Measurements from ENCODE around the gene TAB3.
"Not testable (repeated sequence)": the region's sequence is repeated elsewhere in the genome, so short reads cannot be mapped to it uniquely, and the experiment has no call there.

The TAB3 gene

GRCh38 chrX:30797301-30797700, 91.8 kb downstream of the TAB3 start:
- not testable (repeated sequence) for H3K36me3 ChIP-seq (ENCODE audit: control insufficient read depth, insufficient read depth, low read length); H3K4me3 ChIP-seq (ENCODE audit: extremely low read depth, insufficient read depth, low read length, poor library complexity, severe bottlenecking); H3K27ac ChIP-seq (ENCODE audit: low read depth, low read length, severe bottlenecking); H3K4me1 ChIP-seq (ENCODE audit: control insufficient read depth, insufficient read depth, low read length, poor library complexity, severe bottlenecking); H3K9me3 ChIP-seq (ENCODE audit: control insufficient read depth, low read length)
- WGBS, 2 experiments (ENCODE audit: insufficient coverage in 2 of 2): 88 to 100% methylated on average over 1 of the region's 1 CpG

GRCh38 chrX:30795981-30796958, 92.8 kb downstream of the TAB3 start:
- Histone ChIP-seq H3K27ac (ENCODE audit: low read depth, low read length, severe bottlenecking) (no peak overlapping the region), H3K36me3 (ENCODE audit: control insufficient read depth, insufficient read depth, low read length) (no peaks in the 10 kb centered on the region), H3K4me1 (ENCODE audit: control insufficient read depth, insufficient read depth, low read length, poor library complexity, severe bottlenecking) (no peaks in the 10 kb centered on the region), H3K4me3 (ENCODE audit: extremely low read depth, insufficient read depth, low read length, poor library complexity, severe bottlenecking) (no peak overlapping the region), H3K9me3 (ENCODE audit: control insufficient read depth, low read length) (no peaks in the 10 kb centered on the region)
- WGBS, 2 experiments (ENCODE audit: insufficient coverage in 2 of 2): 85 to 88% methylated on average over 5 to 6 of the region's 6 CpGs

GRCh38 chrX:30794497-30794896, 94.6 kb downstream of the TAB3 start:
- 74 to 76% methylated on average over 2 of the region's 2 CpGs for WGBS, 2 experiments (ENCODE audit: insufficient coverage in 2 of 2)
- Histone ChIP-seq H3K36me3 (ENCODE audit: control insufficient read depth, insufficient read depth, low read length) (no peaks in the 10 kb centered on the region), H3K4me1 (ENCODE audit: control insufficient read depth, insufficient read depth, low read length, poor library complexity, severe bottlenecking) (no peaks in the 10 kb centered on the region), H3K4me3 (ENCODE audit: extremely low read depth, insufficient read depth, low read length, poor library complexity, severe bottlenecking) (no peak overlapping the region), H3K9me3 (ENCODE audit: control insufficient read depth, low read length) (no peaks in the 10 kb centered on the region), H3K27ac (ENCODE audit: low read depth, low read length, severe bottlenecking) (no peak overlapping the region)

- 100% methylated on average over 1 of the region's 1 CpG for WGBS, 2 experiments (ENCODE audit: insufficient coverage in 2 of 2)
- no peaks in the 10 kb centered on the region for H3K36me3 ChIP-seq (ENCODE audit: control insufficient read depth, insufficient read depth, low read length)
- H3K4me1 ChIP-seq (ENCODE audit: control insufficient read depth, insufficient read depth, low read length, poor library complexity, severe bottlenecking): no peaks in the 10 kb centered on the region
- H3K4me3 ChIP-seq (ENCODE audit: extremely low read depth, insufficient read depth, low read length, poor library complexity, severe bottlenecking): no peak overlapping the region
- no peaks in the 10 kb centered on the region for H3K9me3 ChIP-seq (ENCODE audit: control insufficient read depth, low read length)
- no peak overlapping the region for H3K27ac ChIP-seq (ENCODE audit: low read depth, low read length, severe bottlenecking)
These were observed 95.3 kb downstream of the TAB3 start for GRCh38 chrX:30793767-30794103.

GRCh38 chrX:30793075-30793766, 95.8 kb downstream of the TAB3 start:
- Histone ChIP-seq H3K9me3 (ENCODE audit: control insufficient read depth, low read length) (no peaks in the 10 kb centered on the region), H3K4me3 (ENCODE audit: extremely low read depth, insufficient read depth, low read length, poor library complexity, severe bottlenecking) (no peak overlapping the region), H3K4me1 (ENCODE audit: control insufficient read depth, insufficient read depth, low read length, poor library complexity, severe bottlenecking) (no peaks in the 10 kb centered on the region), H3K36me3 (ENCODE audit: control insufficient read depth, insufficient read depth, low read length) (no peaks in the 10 kb centered on the region), H3K27ac (ENCODE audit: low read depth, low read length, severe bottlenecking) (no peak overlapping the region)
- WGBS, 2 experiments (ENCODE audit: insufficient coverage in 2 of 2): 43 to 87% methylated on average over 1 to 3 of the region's 3 CpGs

- H3K4me1 ChIP-seq (ENCODE audit: control insufficient read depth, insufficient read depth, low read length, poor library complexity, severe bottlenecking): no peaks in the 10 kb centered on the region
- H3K27ac ChIP-seq (ENCODE audit: low read depth, low read length, severe bottlenecking): no peak overlapping the region
- WGBS, 2 experiments (ENCODE audit: insufficient coverage in 2 of 2): 81 to 89% methylated on average over 5 to 8 of the region's 8 CpGs
- no peaks in the 10 kb centered on the region for H3K9me3 ChIP-seq (ENCODE audit: control insufficient read depth, low read length)
- H3K4me3 ChIP-seq (ENCODE audit: extremely low read depth, insufficient read depth, low read length, poor library complexity, severe bottlenecking): no peak overlapping the region
- no peaks in the 10 kb centered on the region for H3K36me3 ChIP-seq (ENCODE audit: control insufficient read depth, insufficient read depth, low read length)
These were observed 97.5 kb downstream of the TAB3 start for GRCh38 chrX:30791296-30792278.

GRCh38 chrX:30787012-30787411, 102.0 kb downstream of the TAB3 start:
- no peak overlapping the region for H3K27ac ChIP-seq (ENCODE audit: low read depth, low read length, severe bottlenecking)
- no peaks in the 10 kb centered on the region for H3K36me3 ChIP-seq (ENCODE audit: control insufficient read depth, insufficient read depth, low read length)
- no peaks in the 10 kb centered on the region for H3K4me1 ChIP-seq (ENCODE audit: control insufficient read depth, insufficient read depth, low read length, poor library complexity, severe bottlenecking)
- H3K9me3 ChIP-seq (ENCODE audit: control insufficient read depth, low read length): no peaks in the 10 kb centered on the region
- WGBS, 2 experiments (ENCODE audit: insufficient coverage in 2 of 2): 92% methylated on average over 5 of the region's 9 CpGs
- no peak overlapping the region for H3K4me3 ChIP-seq (ENCODE audit: extremely low read depth, insufficient read depth, low read length, poor library complexity, severe bottlenecking)

- Histone ChIP-seq H3K4me1 (ENCODE audit: control insufficient read depth, insufficient read depth, low read length, poor library complexity, severe bottlenecking) (no peaks in the 10 kb centered on the region), H3K27ac (ENCODE audit: low read depth, low read length, severe bottlenecking) (no peak overlapping the region), H3K4me3 (ENCODE audit: extremely low read depth, insufficient read depth, low read length, poor library complexity, severe bottlenecking) (no peak overlapping the region), H3K36me3 (ENCODE audit: control insufficient read depth, insufficient read depth, low read length) (no peaks in the 10 kb centered on the region), H3K9me3 (ENCODE audit: control insufficient read depth, low read length) (no peaks in the 10 kb centered on the region)
These were observed 102.7 kb downstream of the TAB3 start for GRCh38 chrX:30786374-30786773.

- Histone ChIP-seq H3K9me3 (ENCODE audit: control insufficient read depth, low read length) (no peaks in the 10 kb centered on the region), H3K4me3 (ENCODE audit: extremely low read depth, insufficient read depth, low read length, poor library complexity, severe bottlenecking) (no peak overlapping the region), H3K4me1 (ENCODE audit: control insufficient read depth, insufficient read depth, low read length, poor library complexity, severe bottlenecking) (no peaks in the 10 kb centered on the region), H3K36me3 (ENCODE audit: control insufficient read depth, insufficient read depth, low read length) (no peaks in the 10 kb centered on the region), H3K27ac (ENCODE audit: low read depth, low read length, severe bottlenecking) (no peak overlapping the region)
- WGBS, 2 experiments (ENCODE audit: insufficient coverage in 2 of 2): no CpG with 5 or more reads among the region's 1 CpG
These were observed 107.2 kb downstream of the TAB3 start for GRCh38 chrX:30781711-30782444.

- 90 to 98% methylated on average over 6 to 9 of the region's 19 CpGs for WGBS, 2 experiments (ENCODE audit: insufficient coverage in 2 of 2)
- Histone ChIP-seq H3K4me1 (ENCODE audit: control insufficient read depth, insufficient read depth, low read length, poor library complexity, severe bottlenecking) (no peaks in the 10 kb centered on the region), H3K36me3 (ENCODE audit: control insufficient read depth, insufficient read depth, low read length) (no peaks in the 10 kb centered on the region), H3K27ac (ENCODE audit: low read depth, low read length, severe bottlenecking) (no peak overlapping the region), H3K9me3 (ENCODE audit: control insufficient read depth, low read length) (no peaks in the 10 kb centered on the region), H3K4me3 (ENCODE audit: extremely low read depth, insufficient read depth, low read length, poor library complexity, severe bottlenecking) (no peak overlapping the region)
These were observed 109.5 kb downstream of the TAB3 start for GRCh38 chrX:30779453-30780030.

Measured in mesodermal cell (in vitro differentiated cells).